SK-N-MC (cell line): ENCODE data around the gene NTSR1.

ENCODE experiments used
- EZH2 ChIP-seq: fragments of 200-600 bp; sonication (generic); IDR thresholded peaks from one replicate; pipeline ENCODE4 v1.6.1; 2017; ENCODE audit warnings: antibody characterized with exemption
- FOXP2 ChIP-seq: optimal IDR thresholded peaks from 2 replicates; pipeline ENCODE3; 2011; ENCODE audit warnings: mild to moderate bottlenecking, moderate library complexity; ENCODE audit not compliant: insufficient read depth; ENCODE audit errors: extremely low read length, control extremely low read depth
- POLR2AphosphoS5 ChIP-seq: IDR thresholded peaks from 2 replicates; pipeline ENCODE4 v1.6.1; 2012; ENCODE audit warnings: mild to moderate bottlenecking, low read depth, low read length, borderline replicate concordance

DNA sequence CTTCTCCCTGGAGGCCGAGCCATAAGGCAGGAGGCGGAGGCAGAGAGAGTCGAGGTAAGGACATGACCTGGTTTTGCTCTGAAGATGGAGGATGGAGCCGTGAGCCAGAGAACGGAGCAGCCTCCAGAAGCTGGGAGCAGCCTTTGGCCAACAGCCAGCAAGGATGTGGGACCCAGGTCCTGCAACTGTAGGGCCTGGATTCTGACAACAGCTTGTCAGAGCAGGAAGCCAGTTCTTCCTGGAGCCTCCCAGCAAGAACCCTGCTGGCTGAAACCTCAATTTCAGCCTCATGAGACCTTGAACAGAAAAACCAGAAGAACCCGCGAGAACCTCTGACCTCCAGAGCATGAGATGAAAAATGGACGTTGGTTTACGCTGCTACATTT, 74.2 kb downstream of the NTSR1 start:
- no peak for TF ChIP-seq POLR2AphosphoS5
- no peak for TF ChIP-seq EZH2
- TF ChIP-seq FOXP2, result no peak
